ENCODE data around the gene OR52A1. TPM values are rescaled to one million over a fixed set of nuclear protein-coding genes. Genes with fewer than 3 reads are reported as not detected.

OR52A1 gene
- not detected in 2 replicates for total RNA-seq

DNA sequence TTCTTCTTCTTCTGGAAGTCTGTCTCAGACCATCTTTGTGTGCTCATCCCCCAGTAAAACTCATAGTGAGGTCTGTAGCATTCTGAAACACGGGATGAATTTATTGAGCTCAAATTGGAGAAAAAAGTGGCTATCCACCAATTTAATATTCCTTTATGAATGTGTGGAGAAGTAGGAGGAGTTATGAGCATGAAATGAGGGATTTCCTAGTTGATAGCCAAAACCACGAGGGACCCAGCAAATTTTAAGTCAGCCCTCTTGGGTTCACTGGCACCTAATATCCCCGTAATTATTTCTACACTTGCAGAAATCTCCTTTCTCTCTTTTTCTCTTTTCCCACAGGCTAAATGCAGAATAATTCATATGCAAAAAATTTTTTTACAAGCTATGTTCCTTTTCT lies at the start of gene OR52A1:
Gene OR52A1 (minus strand): TSS at position 101 of the 400 bp plus-strand sequence. CDS start 2,388 bp downstream, outside the sequence.

GRCh38 chr11:5200582-5200981 lies 46.0 kb upstream of the OR52A1 start, which contains the start of gene OR51V1:
Gene OR51V1, minus strand, starts transcription at chr11:5200682. Its CDS starts 0 bp downstream, at chr11:5200682.

DNA sequence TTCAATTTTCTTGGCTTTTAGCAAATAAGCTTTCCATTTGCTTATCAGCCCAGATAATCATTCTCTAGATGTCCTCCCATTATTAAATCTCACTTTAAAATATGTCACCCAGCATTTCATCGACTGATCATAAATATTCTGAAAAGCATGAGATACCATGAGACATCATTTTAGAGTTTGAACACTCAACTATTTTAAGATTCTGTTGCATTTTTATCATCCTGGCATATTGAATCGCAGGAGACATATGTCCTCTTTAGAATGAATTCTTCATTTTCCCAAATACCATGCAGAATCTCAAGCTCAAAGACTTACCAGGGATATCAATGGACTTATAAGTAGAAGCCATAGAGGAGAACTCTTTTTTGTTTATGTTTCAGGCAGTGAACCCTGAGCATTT lies 16.6 kb downstream of the OR52A1 start, which contains the start of gene OR52A5:
Gene OR52A5 (minus strand): TSS at position 361 of the 400 bp plus-strand sequence. CDS start 5,714 bp downstream, outside the sequence.

Other genes with a start within 250 kb of the OR52A1 start
- not detected in 2 replicates for gene OR51G2, start 235.4 kb downstream of the OR52A1 start, total RNA-seq
- gene OR51G1, start 230.4 kb downstream of the OR52A1 start, total RNA-seq: not detected in 2 replicates
- gene OR51A4, start 207.2 kb downstream of the OR52A1 start, total RNA-seq: not detected in 2 replicates
- not detected in 2 replicates for gene OR51A2, start 199.0 kb downstream of the OR52A1 start, total RNA-seq
- gene OR51L1, start 159.9 kb downstream of the OR52A1 start, total RNA-seq: 0.12 TPM in 1 of 2 replicates, not detected in the other
- not detected in 2 replicates for gene OR52J3, start 108.2 kb downstream of the OR52A1 start, total RNA-seq
- not detected in 2 replicates for gene OR52E2, start 95.1 kb downstream of the OR52A1 start, total RNA-seq
- not detected in 2 replicates for gene OR52E1, start 85.2 kb downstream of the OR52A1 start, total RNA-seq
- gene OR52A5, start 16.4 kb downstream of the OR52A1 start, total RNA-seq: not detected in 2 replicates
- gene OR51V1, start 45.9 kb upstream of the OR52A1 start, total RNA-seq: not detected in 2 replicates
- gene HBB, start 72.3 kb upstream of the OR52A1 start, total RNA-seq: not detected in 2 replicates
- 0.25 and 0.77 TPM in 2 replicates for gene HBD, start 79.7 kb upstream of the OR52A1 start, total RNA-seq
- gene HBG1, start 95.1 kb upstream of the OR52A1 start, total RNA-seq: not detected in 2 replicates
- gene HBG2, start 100.0 kb upstream of the OR52A1 start, total RNA-seq: not detected in 2 replicates
- gene HBE1, start 115.2 kb upstream of the OR52A1 start, total RNA-seq: not detected in 2 replicates
- 0.11 TPM in 1 of 2 replicates, not detected in the other for gene OR51B4, start 147.2 kb upstream of the OR52A1 start, total RNA-seq
- gene OR51B2, start 169.5 kb upstream of the OR52A1 start, total RNA-seq: 0.12 TPM in 1 of 2 replicates, not detected in the other
- gene OR51B5, start 188.8 kb upstream of the OR52A1 start, total RNA-seq: 0.12 TPM in 1 of 2 replicates, not detected in the other
- gene OR51B6, start 196.8 kb upstream of the OR52A1 start, total RNA-seq: not detected in 2 replicates
- gene OR51M1, start 229.1 kb upstream of the OR52A1 start, total RNA-seq: 0.11 TPM in 1 of 2 replicates, not detected in the other

All from uterine smooth muscle cell (primary cell).